Keratinocyte (primary cell): Measurements from ENCODE around the gene CYSTM1. TPM values are rescaled to one million over a fixed set of nuclear protein-coding genes. Genes with fewer than 3 reads are reported as not detected.

Experiments used
- DNase-seq: peaks from one replicate; pipeline ENCODE4 v3.0.0-alpha.2; 2011; ENCODE audit warnings: low read depth, missing footprints, low spot score
- FAIRE-seq: peaks from 2 replicates; lab custom pipeline; 2011; peaks lifted over from hg19 to GRCh38; lab: Jason Lieb, UNC
- H2AFZ ChIP-seq: 2 replicates; pipeline ENCODE4 v1.6.0; 2012; ENCODE audit warnings: low read length, control low read depth, inconsistent platforms; ENCODE audit not compliant: control insufficient read depth
- H3K27ac ChIP-seq: 2 replicates; pipeline ENCODE4 v1.5.1; 2011; ENCODE audit warnings: low read length; ENCODE audit not compliant: control insufficient read depth, insufficient read depth
- H3K27me3 ChIP-seq: 3 replicates; pipeline ENCODE4 v1.6.0; 2011; ENCODE audit warnings: low read length; ENCODE audit not compliant: control insufficient read depth, insufficient read depth; ENCODE audit errors: extremely low read depth
- H3K36me3 ChIP-seq, 2 experiments: 2 replicates in 1 of 2; 3 replicates in 1 of 2; pipeline ENCODE4 v1.5.1; 2011; ENCODE audit warnings: low read length in 2 of 2, mild to moderate bottlenecking in 1 of 2; ENCODE audit not compliant: control insufficient read depth in 2 of 2, insufficient read depth in 2 of 2; ENCODE audit errors: extremely low read depth in 1 of 2
- H3K4me1 ChIP-seq: 3 replicates; pipeline ENCODE4 v1.5.1; 2011; ENCODE audit warnings: low read length; ENCODE audit not compliant: control insufficient read depth, insufficient read depth; ENCODE audit errors: extremely low read depth
- H3K4me2 ChIP-seq: 3 replicates; pipeline ENCODE4 v1.6.0; 2011; ENCODE audit warnings: low read depth, low read length; ENCODE audit not compliant: control insufficient read depth, insufficient read depth; ENCODE audit errors: extremely low read depth
- H3K4me3 ChIP-seq, 3 experiments: fragments of 200-600 bp in 1 of 3; sonication (generic) in 1 of 3; 2 replicates in 2 of 3; 3 replicates in 1 of 3; pipeline ENCODE4 v1.5.1; 2011 to 2016; ENCODE audit warnings: low read length in 3 of 3, mild to moderate bottlenecking in 3 of 3, control low read depth in 2 of 3, inconsistent platforms in 1 of 3, low read depth in 1 of 3, mixed read lengths in 1 of 3, mixed run types in 1 of 3, moderate library complexity in 1 of 3; ENCODE audit not compliant: control insufficient read depth in 2 of 3, insufficient read depth in 2 of 3; ENCODE audit errors: extremely low read depth in 1 of 3
- H3K79me2 ChIP-seq: 2 replicates; pipeline ENCODE4 v1.6.0; 2012; ENCODE audit warnings: low read length; ENCODE audit not compliant: control insufficient read depth, insufficient read depth
- H3K9ac ChIP-seq: 3 replicates; pipeline ENCODE4 v1.6.0; 2011; ENCODE audit warnings: low read length; ENCODE audit not compliant: control insufficient read depth, insufficient read depth; ENCODE audit errors: extremely low read depth
- H3K9me1 ChIP-seq: 3 replicates; pipeline ENCODE4 v1.6.0; 2011; ENCODE audit warnings: low read length; ENCODE audit not compliant: control insufficient read depth, insufficient read depth; ENCODE audit errors: extremely low read depth
- H3K9me3 ChIP-seq: 2 replicates; pipeline ENCODE4 v1.5.1; 2012; ENCODE audit warnings: low read depth, low read length; ENCODE audit not compliant: control insufficient read depth
- H4K20me1 ChIP-seq: 3 replicates; pipeline ENCODE4 v1.6.0; 2011; ENCODE audit warnings: low read length; ENCODE audit not compliant: control insufficient read depth, insufficient read depth; ENCODE audit errors: extremely low read depth
- EZH2 ChIP-seq: IDR thresholded peaks from one replicate; pipeline ENCODE4 v1.6.1; 2012; ENCODE audit warnings: inconsistent platforms, mild to moderate bottlenecking, low read length, moderate library complexity
- dilution Hi-C: fragments of 300-500 bp; cut with MboI; formaldehyde crosslinking; loops from one replicate; pipeline ENCODE4 v1.7.0; 2020; ENCODE audit warnings: low sequenced_read_pairs; ENCODE audit not compliant: extremely low pct_ligation_motif_present
- polyA plus RNA-seq, 5 experiments: library from polyadenylated mRNA; depleted of rRNA in 3 of 5; stranded (reverse) in 3 of 5; stranded (forward) in 1 of 5; unstranded in 1 of 5; fragments of >200 nt; gene quantifications; 1 replicate in 1 of 5; 2 replicates in 3 of 5; 3 replicates in 1 of 5; pipeline versions ENCODE4 v1.2.1 to v1.2.3, GENCODE V29; 2011 to 2012; ENCODE audit warnings: missing spikeins in 2 of 5, low read depth in 1 of 5, low replicate concordance in 1 of 5
- TF ChIP-seq, protein P1 (sequence below), 3 experiments: IDR thresholded peaks in 1 of 3; conservative IDR thresholded peaks in 1 of 3; optimal IDR thresholded peaks in 1 of 3; 2 replicates in 2 of 3; 3 replicates in 1 of 3; pipeline versions ENCODE3 to v1.5.1; 2011; ENCODE audit warnings: low read length in 3 of 3, mild to moderate bottlenecking in 3 of 3, moderate library complexity in 2 of 3, control low read depth in 1 of 3, inconsistent platforms in 1 of 3; ENCODE audit not compliant: insufficient read depth in 2 of 3; ENCODE audit errors: extremely low read depth in 1 of 3

CYSTM1 gene
- polyA plus RNA-seq, 1 donor (not counting 4 experiments of a cell fraction or from before 2014, with no cell fraction given), result 34.3 TPM

DNA sequence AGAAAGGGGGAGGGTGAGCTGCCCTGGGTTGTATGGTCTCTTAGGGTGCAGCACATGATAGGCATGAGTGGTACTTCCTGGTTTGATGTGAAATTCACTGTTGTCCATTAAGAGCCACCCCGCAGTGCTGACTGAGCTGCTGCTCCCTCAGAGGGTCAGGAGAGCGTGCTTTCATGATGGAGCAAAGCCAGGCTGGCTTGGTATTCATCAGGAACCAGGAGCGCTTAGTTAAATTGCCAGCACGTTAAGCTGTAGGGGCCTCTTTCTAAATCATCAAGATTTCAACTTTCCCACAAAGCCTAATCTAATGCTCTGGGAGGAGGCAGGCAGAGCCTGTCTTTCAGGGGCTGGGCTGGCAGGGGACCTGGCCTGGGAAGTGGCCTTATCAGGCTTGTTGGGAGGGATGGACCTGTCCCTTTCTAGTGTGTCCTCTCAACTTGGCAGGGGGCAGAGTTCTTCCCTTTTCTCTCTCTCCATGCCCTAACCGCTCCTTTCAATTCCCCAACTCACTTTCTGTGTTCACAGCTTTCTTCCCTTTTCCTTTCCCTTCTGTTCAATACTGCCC lies 7.9 kb downstream of the CYSTM1 start:
- no peak for FAIRE-seq
- Histone ChIP-seq H3K27me3 (no peaks in the 10 kb centered on the region), H3K27ac (no peak overlapping the region), H3K36me3 (no peaks in the 10 kb centered on the region), H2AFZ (no peak overlapping the region), H4K20me1 (no peaks in the 10 kb centered on the region), H3K4me3 (no peak overlapping the region), H3K9me3 (no peaks in the 10 kb centered on the region), H3K9me1 (no peaks in the 10 kb centered on the region), H3K79me2 (peaks cover 4% of the 10 kb centered on the region), H3K4me2 (no peak overlapping the region), H3K9ac (no peak overlapping the region), H3K4me1 (peaks cover 8% of the 10 kb centered on the region)
- TF ChIP-seq, protein P1, sequence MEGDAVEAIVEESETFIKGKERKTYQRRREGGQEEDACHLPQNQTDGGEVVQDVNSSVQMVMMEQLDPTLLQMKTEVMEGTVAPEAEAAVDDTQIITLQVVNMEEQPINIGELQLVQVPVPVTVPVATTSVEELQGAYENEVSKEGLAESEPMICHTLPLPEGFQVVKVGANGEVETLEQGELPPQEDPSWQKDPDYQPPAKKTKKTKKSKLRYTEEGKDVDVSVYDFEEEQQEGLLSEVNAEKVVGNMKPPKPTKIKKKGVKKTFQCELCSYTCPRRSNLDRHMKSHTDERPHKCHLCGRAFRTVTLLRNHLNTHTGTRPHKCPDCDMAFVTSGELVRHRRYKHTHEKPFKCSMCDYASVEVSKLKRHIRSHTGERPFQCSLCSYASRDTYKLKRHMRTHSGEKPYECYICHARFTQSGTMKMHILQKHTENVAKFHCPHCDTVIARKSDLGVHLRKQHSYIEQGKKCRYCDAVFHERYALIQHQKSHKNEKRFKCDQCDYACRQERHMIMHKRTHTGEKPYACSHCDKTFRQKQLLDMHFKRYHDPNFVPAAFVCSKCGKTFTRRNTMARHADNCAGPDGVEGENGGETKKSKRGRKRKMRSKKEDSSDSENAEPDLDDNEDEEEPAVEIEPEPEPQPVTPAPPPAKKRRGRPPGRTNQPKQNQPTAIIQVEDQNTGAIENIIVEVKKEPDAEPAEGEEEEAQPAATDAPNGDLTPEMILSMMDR (optimal IDR thresholded peaks at IDR 0.05 in 1 of 3, IDR thresholded peaks at IDR 0.05 in 1 of 3, conservative IDR thresholded peaks at IDR 0.05 in 1 of 3; ENCODE audit: extremely low read depth in 1 of 3, insufficient read depth in 2 of 3, low read length in 3 of 3), result no peak
- no peak for TF ChIP-seq EZH2
- dilution Hi-C loops, result no loop called here
- DNase-seq, result no peak

- Histone ChIP-seq H3K4me2 (no peak overlapping the region), H3K9ac (no peak overlapping the region), H3K4me1 (peaks cover 15% of the 10 kb centered on the region)
These were observed 10.4 kb downstream of the CYSTM1 start for GRCh38 chr5:140185409-140185808.

More at GRCh38 chr5:140185409-140185808, 10.4 kb downstream of the CYSTM1 start:
- H4K20me1 ChIP-seq, result no peaks in the 10 kb centered on the region
- no peaks in the 10 kb centered on the region for H3K9me1 ChIP-seq
- H2AFZ ChIP-seq, result no peak overlapping the region
- H3K4me3 ChIP-seq, result no peak overlapping the region
- H3K9me3 ChIP-seq, result no peaks in the 10 kb centered on the region
- H3K36me3 ChIP-seq, result no peaks in the 10 kb centered on the region
- H3K27me3 ChIP-seq, result no peaks in the 10 kb centered on the region
- no peak for TF ChIP-seq EZH2
- TF ChIP-seq, protein P1 (optimal IDR thresholded peaks at IDR 0.05 in 1 of 3, IDR thresholded peaks at IDR 0.05 in 1 of 3, conservative IDR thresholded peaks at IDR 0.05 in 1 of 3; ENCODE audit: extremely low read depth in 1 of 3, insufficient read depth in 2 of 3, low read length in 3 of 3), result no peak
- dilution Hi-C loops, result no loop called here
- peaks cover 4% of the 10 kb centered on the region for H3K79me2 ChIP-seq
- FAIRE-seq, result no peak
- H3K27ac ChIP-seq, result no peak overlapping the region
- no peak for DNase-seq
